Measurements from ENCODE around the gene VOPP1. TPM values are rescaled to one million over a fixed set of nuclear protein-coding genes. Genes with fewer than 3 reads are reported as not detected.
"Not testable (repeated sequence)": the region's sequence is repeated elsewhere in the genome, so short reads cannot be mapped to it uniquely, and the experiment has no call there.

The VOPP1 gene, protein sequence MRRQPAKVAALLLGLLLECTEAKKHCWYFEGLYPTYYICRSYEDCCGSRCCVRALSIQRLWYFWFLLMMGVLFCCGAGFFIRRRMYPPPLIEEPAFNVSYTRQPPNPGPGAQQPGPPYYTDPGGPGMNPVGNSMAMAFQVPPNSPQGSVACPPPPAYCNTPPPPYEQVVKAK
- 145 and 155 TPM in 2 replicates for total RNA-seq

DNA sequence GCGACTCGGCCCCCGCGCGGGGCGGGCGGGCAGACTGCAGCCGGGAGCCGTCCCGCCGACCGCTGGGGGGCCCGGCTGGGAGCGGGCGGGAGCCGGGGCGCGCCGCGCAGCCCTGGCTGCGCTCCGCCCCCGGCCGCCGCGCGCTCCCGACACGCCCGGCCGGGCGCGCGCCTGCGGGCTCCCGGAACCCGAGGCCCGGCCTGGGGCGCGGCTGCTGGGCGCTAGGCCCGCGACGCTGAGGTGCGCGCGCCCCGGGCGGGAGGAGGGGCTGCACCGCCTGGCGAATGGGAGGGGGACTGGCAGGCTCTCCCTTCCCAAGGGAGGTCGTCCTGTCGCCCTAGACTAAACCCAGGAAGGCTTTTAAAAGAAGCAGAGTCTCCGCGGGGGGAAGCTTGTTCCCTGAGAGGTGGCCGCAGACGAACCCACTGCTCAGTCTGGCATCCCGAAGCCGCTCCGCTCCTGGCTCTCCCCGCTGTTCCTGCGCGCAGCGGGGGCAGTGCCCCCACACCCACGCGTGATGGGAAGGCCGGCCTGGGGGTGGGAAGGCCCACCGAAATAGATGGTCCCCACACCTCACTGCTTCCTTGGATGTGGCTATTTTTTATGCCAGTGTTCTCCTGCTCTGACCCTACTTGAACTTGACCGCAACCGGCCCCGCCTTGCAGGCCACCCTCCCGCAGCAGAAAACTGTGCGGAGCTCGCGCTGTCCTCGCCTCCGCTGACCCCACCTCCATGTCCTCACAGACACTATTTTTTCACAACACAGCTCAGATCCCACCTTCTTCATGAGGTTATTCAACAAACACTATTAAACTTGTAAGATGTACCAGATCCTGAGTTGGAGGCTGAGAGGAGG is at the start of gene VOPP1:
Gene VOPP1 (minus strand): TSS at position 125 of the 856 bp plus-strand sequence. CDS start 178 bp downstream, outside the sequence.
- intact Hi-C loops (cut with micrococcal nuclease) = loop anchor here (1.0 to 10.0 kb wide), 8 partner anchors 21 to 1178 kb away; partner anchors contain the start of genes CCT6A, MRPS17, PSPH and SEC61G

DNA sequence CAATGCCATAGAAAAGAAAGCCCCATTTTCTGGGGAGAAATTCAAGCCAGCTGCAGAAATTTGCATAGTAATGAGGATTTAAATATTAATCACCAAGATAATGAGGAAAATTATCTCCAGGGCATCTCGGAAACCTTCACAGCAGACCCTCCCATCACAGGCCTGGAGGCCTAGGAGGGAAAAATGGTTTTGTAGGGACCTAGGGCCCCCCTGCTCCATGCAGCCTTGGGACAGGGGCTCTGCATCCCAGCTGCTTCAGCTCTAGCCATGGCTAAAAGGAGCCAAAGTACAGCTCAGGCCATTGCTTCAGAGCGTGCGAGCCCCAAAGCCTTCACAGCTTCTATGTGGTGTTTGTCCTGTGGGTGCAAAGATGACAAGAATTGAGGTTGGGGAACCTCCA is 46.6 kb upstream of the VOPP1 start:
- intact Hi-C loops (cut with micrococcal nuclease) = no loop called here

DNA sequence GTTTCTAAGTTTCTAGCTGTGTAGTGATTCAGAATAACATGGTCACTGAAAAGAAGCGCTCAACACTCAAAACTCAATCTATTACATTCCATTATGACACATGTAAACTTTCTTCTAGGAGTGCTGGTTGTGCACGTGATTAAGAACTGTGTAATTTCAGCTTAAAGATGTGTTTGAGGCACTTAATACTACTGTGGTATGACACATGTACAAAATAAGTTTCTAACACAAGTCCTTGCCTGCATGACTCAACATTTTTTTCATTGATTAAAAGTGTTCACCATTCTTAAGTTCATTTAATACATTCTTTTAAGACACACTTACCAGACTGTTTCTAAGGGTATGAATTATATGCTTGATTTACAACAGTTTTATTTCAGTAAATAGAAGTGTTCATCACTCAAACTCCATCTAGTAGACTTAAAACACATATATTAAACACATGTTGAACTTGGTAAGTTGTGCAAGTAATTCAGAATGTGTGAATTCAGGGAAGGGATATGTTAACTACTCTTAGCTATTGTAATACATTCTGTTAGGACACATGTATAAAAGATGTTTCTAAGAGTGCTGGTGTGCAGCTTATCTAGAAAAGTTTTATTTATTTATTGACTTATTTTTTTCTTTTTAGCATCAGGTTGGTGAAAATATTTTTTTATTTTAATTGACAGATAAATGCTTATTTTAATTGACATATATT is 42.2 kb upstream of the VOPP1 start:
- intact Hi-C loops (cut with micrococcal nuclease) = not testable (repeated sequence)

DNA sequence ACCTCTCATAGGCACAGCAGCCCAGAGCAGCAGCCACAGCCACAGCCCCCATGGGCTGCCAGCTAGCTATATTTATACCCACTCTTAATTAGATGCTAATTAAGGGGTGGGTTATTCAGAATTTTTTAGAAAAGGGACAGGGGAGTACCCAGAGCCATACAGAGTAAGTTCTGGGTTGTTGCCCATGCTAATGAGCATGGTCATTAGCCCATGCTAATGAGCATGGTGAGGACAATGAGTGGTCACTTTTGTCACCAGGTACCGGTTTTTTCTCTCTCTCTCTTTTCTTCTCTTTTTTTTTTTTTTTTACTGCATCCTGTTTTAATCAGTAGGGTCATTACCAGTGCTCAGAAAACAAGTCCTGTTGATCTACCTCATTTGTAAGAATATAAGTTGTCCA is 37.4 kb upstream of the VOPP1 start:
- intact Hi-C loops (cut with micrococcal nuclease) = not testable (repeated sequence)

DNA sequence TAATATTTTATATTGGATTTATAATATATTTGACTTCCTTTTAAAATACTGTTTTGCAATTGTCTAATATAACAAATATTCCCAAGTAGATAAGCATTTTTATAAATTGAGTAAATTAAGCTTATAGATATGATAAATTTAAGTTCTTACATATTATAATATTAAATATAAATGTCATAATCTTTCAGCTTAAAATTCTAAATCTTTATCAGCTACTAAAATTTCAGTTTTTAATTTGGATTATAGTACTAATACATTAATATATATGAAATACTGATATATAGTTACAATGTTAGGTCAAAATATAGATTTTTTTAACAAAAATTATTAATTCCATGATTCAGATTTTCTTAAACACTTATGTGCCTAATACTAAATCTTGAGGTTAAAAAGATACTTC is 33.4 kb upstream of the VOPP1 start:
- intact Hi-C loops (cut with micrococcal nuclease) = not testable (repeated sequence)

DNA sequence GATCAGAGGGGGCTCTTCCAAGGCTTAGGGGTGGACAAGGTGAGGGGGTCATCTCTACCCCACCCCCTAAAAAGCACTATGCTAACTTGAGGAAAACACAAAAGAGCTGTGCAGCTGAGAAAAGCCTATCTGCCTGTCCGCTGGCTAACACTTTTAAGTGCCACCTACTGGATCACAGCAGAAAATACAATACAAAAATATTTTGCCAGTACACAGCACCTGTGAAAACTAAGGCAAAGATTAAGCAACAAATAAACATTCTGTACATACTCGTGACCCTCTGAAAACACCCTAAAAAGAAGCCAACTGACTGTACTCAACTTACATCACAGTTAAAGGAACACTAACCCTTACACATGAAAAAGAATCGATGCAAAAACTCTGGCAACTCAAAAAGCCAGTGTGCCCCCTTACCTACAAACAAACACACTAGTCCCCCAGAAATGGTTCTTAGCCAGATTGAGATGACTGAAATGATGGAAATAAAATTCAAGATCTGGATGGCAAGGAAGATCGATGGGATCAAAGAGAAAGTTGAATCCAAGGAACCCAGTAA is 25.7 kb upstream of the VOPP1 start:
- intact Hi-C loops (cut with micrococcal nuclease) = loop anchor here (1.0 to 5.0 kb wide), 5 partner anchors 64 to 318 kb away; no protein-coding TSS in a partner anchor

DNA sequence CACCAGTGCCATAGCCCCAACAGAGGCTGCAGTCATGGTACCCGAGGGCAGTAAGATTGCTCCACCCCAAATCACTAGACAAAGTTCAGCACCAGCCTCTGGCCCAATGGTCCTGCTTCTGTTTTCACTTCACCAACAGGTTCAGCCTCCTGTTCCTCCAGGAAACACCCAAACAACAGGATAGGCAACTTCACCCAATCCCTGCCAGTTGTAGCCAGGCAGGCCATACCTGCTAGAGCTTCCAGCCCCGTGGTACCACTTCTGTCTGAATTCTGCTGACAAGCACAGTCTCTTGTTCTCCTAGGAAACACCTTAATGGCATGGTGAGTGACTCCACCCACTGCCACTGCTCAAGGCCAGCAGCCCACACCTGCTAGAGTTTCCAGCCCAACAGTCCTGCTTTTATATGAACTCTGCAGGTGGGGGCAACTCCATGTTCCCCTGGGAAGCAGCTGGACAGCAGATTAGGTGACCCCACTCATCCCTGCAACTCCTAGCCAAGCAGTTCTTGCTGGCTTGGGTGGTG is 25.0 kb upstream of the VOPP1 start:
- intact Hi-C loops (cut with micrococcal nuclease) = loop anchor here (5.0 kb wide), 1 partner anchor 80 kb away; no protein-coding TSS in a partner anchor

DNA sequence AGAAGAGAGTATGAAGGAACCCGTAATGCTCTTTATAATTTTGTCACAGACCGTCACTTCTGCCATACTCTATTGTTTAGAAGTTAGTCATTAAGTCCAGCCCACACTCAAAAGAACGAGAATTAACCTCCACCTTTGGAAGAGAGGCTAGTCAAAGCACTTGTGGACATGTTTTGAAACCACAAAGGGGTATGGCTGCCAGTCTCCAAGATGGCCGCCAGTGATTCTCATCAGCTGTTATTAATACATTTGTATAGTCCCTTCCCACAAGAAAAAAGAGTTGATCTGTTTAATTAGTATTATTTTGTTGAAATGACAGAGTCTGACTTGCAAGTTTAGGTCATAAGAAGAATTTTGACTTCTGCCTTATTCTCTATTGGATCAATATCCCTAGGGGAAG is 23.2 kb upstream of the VOPP1 start:
- intact Hi-C loops (cut with micrococcal nuclease) = loop anchor here (5.0 kb wide), 1 partner anchor 78 kb away; no protein-coding TSS in a partner anchor

DNA sequence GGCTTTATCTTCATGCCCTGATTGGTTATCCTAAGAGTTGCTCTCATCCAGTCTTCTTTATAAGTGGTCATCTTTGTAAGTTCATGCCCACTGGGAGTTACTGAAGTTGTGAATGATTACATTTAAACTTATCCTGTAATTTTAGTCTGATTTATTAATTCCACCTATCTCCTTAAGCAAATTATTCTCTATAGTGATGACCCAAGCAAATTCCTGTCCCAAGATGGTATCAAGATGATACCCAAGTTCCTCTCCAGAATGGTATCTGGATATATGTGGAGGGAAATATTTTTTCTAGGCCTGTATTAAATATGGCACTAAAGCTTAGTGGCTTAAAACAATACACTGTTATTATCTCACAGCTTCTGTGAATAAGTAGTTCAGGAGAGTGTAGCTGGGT is 22.6 kb upstream of the VOPP1 start:
- intact Hi-C loops (cut with micrococcal nuclease) = loop anchor here (5.0 kb wide), 1 partner anchor 78 kb away; no protein-coding TSS in a partner anchor

DNA sequence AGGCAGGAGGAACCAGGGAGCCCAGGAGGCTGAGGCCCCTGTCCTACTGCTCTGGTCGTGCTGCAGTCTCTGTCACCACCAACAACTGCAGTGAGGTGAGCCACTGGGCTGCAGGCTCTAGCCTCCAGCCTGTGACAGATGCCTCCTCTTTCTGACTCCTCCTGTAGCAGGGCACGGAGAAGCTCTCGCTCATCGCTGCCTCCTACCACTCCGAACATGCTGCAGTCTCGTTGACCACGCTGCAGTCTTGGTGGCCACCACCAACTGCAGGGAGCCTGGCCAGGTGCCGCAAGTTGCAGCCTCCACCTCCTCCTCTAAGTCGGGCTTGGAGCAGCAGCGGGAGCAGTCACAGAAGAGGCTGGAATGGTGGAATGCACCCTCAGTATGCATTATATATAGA is 22.1 kb upstream of the VOPP1 start:
- intact Hi-C loops (cut with micrococcal nuclease) = no loop called here

DNA sequence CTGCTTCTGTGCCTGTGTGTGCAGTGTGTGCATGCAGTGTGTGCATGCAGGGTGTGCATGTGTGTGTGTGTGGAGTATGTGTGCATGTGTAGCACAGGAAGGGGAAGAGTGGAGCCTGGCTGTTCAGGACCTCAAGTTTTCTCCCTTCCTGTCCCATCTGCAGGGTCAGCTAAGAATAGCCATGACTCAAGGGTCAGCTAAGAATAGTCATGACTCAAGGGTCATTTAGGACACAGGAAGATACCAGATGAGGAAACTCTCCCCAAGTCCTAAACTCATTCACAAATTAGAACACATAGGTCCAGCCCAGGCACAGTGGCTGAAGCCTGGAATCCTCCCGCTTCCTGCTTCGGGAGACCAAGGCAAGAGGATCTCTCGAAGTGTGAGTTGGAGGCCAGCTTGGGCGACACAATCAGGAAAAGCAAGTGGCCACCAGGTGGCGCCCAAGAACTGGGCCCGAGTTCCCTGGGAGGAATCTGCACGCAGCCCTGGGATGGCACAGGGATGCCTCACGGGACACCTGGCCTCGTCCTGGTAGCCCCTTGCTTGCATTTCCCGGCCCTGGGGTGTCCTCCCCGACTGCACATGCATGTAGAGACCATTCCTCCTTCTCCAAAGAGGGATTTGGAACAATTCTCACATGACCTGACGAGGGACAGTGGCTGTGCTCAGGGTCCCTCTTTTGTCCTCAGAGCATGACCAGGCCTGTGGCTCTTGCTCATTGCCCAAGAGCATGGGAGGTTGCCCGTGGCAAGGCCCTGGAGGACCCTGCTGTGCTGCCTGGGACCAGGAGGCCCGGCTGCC is 21.4 kb upstream of the VOPP1 start:
- intact Hi-C loops (cut with micrococcal nuclease) = loop anchor here (1.0 to 2.0 kb wide), 3 partner anchors 20 to 229 kb away; partner anchors contain the start of gene LANCL2

DNA sequence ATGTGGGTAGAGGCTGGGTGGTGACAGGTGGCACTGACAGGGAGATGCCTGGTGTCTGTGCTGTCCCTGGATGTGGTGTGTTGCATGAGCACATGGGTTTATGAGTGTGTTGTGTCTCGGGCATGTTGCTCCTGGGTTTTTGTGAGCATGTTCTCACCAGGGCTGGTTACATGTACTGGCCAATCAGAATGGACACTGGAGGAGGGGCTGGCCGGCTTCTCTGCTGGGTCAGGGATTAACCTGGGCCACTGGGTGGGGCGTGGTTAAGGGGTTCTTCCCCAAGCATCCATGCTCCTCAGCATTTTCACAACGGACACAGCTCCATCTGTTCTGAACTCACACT is 20.8 kb upstream of the VOPP1 start:
- intact Hi-C loops (cut with micrococcal nuclease) = loop anchor here (1.0 to 2.0 kb wide), 3 partner anchors 20 to 228 kb away; partner anchors contain the start of gene LANCL2

DNA sequence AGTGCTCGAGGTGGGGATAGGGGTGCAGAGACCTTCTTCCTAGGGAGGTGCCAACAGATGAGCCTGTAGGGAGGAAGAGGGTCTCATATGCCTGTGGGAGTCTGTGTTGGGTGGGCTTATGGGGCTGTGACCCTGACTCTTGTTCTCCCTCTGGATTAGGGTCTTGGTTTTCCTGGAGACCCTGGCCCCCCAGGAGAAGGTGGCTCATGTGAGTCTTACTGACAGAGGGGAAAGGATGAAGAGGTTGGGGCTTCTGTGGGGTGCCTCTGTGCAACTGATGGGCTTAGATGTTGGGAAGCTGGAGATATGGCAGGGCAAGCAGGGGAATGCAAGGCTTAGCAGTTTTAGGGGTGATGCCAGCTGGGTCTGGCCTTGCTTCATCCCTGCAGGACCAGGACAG is 20.2 kb upstream of the VOPP1 start:
- intact Hi-C loops (cut with micrococcal nuclease) = loop anchor here (2.0 kb wide), 2 partner anchors 118 to 228 kb away; partner anchors contain the start of gene LANCL2

DNA sequence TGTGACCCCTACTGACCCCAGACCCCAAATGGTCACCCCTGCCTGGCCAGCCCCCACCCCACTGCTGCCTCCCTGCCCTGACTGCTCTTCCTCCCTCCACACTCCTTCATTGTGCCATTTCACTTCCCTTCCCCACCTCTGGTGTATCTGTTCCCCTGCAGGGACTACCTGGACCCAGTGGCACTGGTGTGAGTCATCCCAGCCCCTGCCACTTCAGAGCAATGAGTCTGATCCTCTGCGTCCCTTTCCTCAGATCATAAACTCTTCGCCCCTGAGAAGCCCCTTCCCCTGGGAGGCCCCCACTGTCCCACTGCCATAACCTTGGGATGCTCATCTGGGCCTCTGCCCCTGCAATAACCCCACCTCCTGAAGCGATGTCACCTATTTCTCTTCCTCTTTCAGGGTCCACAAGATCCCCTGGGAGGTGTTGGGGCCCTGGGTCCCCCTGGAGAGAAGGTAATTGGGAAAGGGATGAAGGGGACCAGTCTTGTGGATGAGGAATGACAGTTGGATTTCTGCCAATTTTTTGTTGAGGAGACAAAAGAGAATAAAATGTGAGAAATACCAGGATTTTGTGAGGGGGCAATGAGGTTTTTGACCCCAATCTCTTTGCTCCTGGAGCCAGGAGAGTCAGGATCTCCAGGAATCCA is 19.1 kb upstream of the VOPP1 start:
- intact Hi-C loops (cut with micrococcal nuclease) = no loop called here

DNA sequence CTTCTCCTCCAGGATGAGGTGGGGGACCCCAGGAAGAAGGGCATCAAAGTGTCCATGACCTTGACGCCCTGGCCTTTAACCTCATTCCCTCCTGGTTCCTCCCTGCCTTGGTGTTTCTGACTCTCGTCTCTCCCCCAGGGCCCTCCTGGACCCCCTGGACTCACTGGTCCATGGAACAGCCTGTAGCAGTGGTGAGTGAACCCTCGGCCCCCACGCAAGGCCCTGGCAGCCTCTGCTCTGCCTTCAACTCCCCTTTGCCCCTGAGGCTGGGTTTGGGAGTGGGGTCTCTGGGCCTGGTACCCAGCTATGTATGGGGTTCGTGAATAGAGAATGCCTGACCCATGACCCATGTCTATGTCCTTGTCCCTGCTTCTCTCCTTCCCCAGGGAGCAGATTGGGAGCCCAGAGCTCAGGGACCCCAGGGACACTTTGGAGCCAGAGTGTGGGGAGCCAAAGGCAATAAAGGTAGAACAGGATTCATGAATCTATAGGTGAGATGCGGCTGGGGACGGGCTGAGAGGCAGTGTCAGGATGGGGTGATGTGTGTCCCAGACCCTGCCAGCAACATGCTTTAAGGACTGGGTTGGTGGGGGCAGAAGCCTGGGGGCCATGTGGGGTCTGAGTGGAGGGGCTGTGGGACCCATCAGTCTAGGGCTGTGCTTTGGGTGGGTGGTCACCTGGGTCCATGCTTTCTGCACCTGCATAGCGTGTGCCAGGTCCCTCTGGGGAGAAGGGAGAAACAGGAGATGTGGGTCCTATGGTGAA is 18.4 kb upstream of the VOPP1 start:
- intact Hi-C loops (cut with micrococcal nuclease) = no loop called here

DNA sequence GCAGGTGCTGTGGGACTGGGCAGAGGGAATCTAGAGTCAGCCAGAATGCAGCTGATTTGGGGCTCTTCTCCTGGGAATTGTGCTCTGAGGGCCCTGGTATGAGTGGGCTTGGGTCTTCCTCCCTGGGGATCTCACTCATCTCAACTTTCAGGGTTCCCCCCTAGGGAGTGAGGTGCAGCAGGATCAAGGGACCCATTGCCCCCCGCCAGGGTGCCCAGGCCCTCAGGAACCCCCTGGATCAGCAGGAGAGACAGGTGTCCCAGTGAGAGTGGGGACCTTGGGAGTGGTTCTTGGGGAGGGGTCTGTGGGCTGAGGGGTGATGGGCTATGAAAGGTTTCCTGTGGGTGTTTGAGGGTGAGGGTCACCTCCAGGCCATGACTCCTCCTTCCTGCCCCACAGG is 17.6 kb upstream of the VOPP1 start:
- intact Hi-C loops (cut with micrococcal nuclease) = no loop called here

DNA sequence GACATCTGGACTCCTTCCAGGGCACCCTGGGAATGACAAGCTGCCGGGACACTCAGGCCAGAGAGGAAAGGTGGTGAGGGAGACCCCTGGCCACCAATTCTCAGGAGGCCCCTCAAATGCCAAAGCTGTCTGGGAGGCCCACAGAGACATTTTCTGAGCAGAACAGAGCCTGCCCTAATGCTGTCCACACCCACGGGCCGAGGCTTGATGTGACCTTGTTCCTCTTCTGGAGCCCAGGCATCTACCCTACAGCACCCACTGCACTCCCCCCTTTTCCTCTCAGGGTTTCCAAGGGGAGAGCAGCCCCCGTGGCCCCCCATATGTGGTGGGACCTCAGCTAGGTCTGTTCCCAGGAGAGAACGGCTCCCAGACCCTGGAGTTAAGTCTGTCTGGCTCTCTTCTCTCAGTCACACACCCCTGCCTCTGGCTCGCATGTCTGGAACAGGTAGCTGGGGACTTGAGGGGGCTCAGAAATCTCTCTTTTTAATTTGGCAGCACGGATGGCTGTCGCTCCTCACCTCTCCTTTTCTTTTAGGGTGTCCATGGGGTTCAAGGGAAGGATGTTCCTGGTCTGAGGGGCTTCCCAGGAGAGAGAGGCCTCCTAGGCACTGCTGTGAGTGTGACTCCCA is 16.8 kb upstream of the VOPP1 start:
- intact Hi-C loops (cut with micrococcal nuclease) = no loop called here

DNA sequence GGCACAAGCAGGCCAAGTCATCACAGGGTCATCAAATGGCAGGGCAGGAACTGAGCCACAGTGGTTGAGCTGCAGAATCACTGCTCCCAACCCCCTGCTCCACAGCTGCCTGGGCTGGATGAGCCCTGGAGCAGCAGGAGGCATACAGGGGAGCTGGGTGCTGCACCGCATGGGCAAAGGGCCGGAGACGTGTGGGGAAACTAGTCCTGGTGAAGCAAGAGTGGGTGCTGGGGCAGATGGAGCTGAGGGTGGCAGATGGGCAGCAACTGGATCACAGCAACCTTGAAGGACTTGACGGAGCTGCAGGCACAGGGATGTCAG is 16.0 kb upstream of the VOPP1 start:
- intact Hi-C loops (cut with micrococcal nuclease) = no loop called here
